GM23248 (cell line): Measurements from ENCODE around the gene COQ3.

Experiments used
- EZH2 ChIP-seq: fragments of 200-600 bp; sonication (generic); IDR thresholded peaks from 2 replicates; pipeline ENCODE4 v1.6.1; 2018; ENCODE audit warnings: antibody characterized with exemption, mild to moderate bottlenecking; ENCODE audit not compliant: insufficient read depth, poor library complexity, severe bottlenecking
- EZH2phosphoT487 ChIP-seq: fragments of 200-600 bp; sonication (generic); IDR thresholded peaks from 2 replicates; pipeline ENCODE4 v1.6.1; 2018; ENCODE audit warnings: antibody characterized with exemption, moderate library complexity, mild to moderate bottlenecking, low read depth; ENCODE audit not compliant: insufficient read depth

DNA sequence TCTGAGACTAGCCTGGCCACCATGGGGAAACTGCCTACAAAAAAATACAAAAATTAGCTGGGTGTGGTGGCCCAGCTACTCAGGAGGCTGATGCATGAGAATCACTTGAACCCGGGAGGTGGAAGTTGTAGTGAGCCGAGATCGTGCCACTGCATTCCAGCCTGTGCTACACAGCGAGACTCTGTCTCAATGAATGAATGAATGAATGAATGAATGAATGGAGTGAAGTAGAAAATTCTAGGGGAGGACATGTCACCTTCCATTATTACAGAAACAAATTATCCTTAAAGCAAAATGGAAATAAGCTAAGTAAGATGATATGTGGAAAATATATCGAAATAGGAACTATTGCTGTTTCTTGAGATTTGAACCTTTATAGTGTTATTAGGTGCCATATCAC lies 34.0 kb upstream of the COQ3 start:
- TF ChIP-seq EZH2phosphoT487 (no peak), EZH2 (no peak)
